NT2/D1 (cell line): ENCODE results near the gene C3orf49.

ENCODE experiments used
- YY1 ChIP-seq: IDR thresholded peaks from 2 replicates; pipeline ENCODE4 v1.6.1; 2011; ENCODE audit not compliant: insufficient read length, insufficient read depth
- ZNF274 ChIP-seq: IDR thresholded peaks from 2 replicates; pipeline ENCODE4 v1.6.1; 2011; ENCODE audit warnings: mild to moderate bottlenecking, low read depth, low read length

- TF ChIP-seq ZNF274 (no peak), YY1 (no peak)
Observed at GRCh38 chr3:63869940-63870614, 51.0 kb downstream of the C3orf49 start.
